CD4-positive, alpha-beta T cell treated with Interleukin-17A for 1 hour (primary cell): Measurements from ENCODE around the gene CBL.

ENCODE experiments used
- DNase-seq: peaks from one replicate; pipeline ENCODE4 v3.0.0-alpha.2; 2020

Gene CBL

DNA sequence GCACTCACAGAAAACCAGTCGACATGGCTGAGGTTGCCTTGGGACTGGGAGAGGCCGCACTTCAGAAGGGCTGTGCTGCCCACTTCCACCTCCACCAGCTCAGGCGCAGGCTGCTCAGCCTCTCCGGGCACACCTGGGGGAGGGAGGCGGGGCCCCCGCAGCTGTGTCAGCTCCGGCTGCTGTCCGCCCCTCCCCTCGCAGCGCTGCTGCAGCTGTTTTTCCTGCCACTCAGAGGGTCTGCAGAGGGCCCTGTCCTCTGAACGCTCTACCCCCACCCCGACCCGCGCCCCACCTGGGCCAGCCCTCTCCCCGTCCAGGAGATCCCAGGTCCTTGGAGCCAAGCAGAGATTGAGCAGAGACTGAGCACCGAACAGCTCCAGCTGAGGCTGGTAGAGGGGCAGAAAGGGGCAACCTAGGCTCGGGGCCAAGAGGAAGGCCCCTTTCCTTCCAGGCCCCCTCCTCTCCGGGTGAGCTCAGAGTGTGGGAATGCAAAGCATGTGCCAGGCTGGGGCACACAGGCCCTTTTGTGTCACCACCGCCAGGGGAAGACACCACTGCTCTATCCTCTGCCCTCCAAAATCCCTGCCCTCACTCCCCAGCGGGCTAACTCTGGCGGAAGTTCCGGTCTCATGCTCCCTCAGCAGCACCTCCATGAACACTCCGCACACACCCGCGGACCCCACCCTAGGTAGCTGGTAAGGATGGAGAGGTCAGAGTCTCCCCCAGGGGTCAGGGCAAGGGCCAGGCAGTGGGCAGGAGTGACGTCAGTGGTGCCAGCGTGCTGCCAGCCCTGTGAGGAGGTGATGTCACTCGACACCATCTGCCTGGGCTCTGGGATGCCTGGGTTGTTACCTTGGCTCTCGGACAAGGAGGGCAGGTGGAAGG lies 109.2 kb downstream of the CBL start:
- DNase-seq = peak; percentile 54

GRCh38 chr11:119316016-119316728 lies 110.0 kb downstream of the CBL start:
- no peak for DNase-seq

GRCh38 chr11:119316729-119317591 lies 110.8 kb downstream of the CBL start, which contains the start of gene MCAM:
Gene MCAM (minus strand): TSS chr11:119317130. CDS start chr11:119317101, 29 bp downstream.
- DNase-seq = no peak

DNA sequence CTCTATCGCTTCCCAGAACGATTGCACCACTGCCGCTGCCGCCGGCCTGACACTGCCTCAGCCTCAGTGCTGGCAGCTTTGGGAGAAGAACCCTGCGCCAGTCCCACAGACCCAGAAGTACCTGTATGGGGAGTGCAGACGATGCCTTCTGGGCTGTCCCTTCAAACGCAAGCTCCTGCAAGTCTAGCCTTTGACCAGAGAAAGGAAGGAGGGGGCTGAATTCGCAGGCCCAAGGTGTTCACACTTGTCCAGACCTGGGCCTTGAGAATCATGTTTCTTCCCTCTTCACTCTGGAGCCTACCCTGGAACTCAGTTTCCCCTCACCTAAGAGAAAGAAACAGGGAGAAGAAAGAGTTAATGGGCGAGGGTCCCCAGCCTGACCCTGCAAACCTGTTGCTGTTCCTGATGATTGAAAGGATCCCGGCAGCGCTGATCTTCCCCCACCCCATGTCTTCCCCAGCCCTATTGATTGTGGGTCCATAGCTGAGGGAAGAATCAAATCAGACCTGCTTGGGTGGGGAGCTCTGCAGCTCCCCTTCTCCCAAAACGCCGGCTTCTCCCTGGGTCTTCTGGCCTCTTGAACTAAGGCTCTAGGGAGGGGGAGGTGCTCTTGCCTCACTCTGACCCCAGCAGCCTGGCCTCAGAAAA lies 111.6 kb downstream of the CBL start:
- no peak for DNase-seq

DNA sequence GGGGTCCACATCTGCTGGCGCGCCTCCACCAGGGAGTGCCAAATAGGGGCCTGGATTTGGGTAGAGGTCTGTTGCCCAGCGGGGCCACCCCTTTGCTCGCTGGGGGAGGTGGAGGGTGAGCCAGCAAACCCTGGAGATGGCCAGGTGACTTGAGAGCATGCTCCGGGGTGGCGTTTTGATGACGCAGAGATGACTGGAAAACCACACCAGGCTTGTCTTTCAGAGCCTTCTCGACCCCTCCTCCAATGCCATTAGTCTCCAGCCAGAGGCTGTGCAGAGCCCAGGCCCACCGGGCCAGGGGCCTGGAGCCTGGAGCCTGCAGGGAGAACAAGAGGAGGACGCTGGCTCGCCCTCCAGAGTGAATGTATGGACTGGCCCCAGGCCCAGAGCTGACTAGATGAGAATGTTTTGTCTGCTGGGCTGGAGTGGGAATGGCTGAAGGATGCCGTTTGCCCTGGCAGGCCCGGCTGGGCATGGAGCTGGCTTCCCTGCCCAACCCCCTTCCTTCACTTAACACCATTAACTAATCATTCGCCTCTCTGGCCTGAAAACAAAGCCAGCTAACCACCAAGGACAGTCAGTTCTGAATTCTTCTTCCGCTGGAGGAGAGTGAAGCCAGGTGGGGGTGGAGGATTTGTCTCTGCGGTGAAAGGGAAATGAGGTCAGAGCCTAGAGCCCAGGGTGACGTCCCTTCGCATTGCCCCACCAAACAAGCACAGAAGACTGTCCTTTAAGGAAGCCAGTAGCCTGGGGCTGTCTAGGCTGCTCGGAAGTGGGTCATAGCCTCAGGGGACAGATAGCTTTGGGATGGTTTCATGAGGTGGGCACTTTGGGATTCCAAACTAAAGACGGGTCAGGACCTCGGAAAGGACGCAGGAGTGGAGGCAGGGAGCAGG lies 112.3 kb downstream of the CBL start:
- DNase-seq = peak; percentile 61

DNA sequence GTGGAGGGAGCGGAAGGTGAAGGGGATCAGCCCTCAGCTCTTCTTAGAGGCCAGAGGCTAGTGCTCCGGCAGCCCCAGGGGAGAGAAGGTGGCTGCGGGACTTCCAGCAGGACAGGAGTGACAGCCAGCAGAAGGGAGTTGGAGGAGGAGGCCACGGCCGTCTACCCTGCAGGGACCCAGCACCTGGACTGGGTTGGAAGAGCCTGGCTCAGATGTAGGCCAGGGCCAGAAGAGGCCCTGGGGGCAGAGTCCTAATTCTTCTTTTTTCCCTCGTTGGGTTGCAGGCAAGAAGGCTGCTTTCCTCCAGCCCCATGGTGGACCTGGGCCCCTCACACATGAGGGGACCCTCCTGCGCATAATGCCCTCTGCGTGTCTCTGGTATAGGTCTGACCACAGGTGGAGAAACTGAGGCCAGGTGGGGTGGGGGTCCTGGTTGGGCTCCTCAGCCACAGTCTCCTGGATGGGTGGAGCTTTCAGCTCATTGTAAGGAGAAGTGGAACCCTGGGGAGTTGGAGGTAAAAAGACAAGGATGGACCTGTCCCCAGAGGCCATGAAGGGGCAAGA lies 113.1 kb downstream of the CBL start:
- no peak for DNase-seq

DNA sequence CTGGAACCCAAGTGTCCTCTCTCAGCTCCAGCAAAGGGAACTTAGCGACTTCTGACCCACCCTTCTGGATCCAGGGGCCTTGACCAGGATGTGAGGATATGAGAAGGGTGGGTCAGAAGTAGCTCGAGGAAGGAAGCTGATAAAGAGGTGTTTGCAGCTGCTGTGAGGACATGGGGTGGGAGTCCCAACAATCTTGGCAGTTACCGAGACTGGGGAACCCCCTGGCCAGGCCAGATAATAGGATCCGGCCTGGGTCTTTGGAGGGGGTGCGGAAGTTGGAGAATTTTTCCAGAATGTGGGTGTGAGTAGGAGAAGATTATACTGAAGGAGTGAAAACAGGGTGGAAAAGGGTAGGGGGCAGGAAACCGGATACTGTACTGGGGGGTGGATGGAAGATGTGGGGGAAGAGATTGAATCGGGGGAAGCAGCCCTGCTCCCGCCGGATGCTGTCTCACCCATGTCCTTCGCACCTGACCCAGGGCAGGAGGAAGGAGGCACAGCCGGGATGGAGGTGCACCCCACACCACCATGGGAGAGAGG lies 113.6 kb downstream of the CBL start:
- DNase-seq = no peak

GRCh38 chr11:119320240-119320775 lies 114.2 kb downstream of the CBL start:
- no peak for DNase-seq

DNA sequence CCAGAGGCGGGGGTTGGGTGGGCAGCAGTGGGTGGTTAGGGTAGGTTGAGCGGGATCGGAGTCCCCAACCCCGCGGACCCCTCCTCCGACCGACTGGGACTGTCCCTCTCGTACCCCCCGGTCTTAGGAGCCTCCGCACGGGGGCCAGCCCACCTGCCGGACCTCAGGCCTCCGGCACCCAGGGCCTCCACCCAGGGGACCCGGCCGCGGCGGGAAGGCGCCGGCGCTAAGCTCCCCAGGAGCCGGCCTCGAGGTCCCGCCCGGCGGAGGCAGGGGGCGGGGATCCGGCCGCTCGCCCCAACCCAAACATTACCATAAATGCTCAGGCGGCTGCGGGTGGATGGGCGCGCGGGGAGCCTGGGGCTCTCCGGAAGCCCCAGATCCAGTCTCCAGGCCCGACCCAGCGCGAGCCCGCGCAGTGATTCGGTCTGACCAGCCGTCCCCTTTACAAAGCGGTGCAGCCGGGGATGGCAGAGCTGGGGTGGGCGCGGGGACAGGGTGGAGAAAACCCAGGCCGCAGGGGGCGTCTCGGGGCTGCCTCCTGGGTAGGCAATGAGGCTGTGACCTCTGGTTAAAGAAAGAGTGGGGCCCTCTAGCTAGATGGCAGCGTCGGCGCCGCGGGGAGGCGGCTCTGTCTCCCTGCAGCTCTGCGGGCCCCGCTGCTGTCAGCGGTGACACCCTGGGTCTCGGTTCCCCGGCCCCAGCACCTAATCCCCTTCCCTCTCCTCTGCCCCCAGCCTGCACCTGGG lies 114.8 kb downstream of the CBL start:
- DNase-seq = peak; percentile 45

GRCh38 chr11:119322360-119322739 lies 116.2 kb downstream of the CBL start:
- DNase-seq = no peak

DNA sequence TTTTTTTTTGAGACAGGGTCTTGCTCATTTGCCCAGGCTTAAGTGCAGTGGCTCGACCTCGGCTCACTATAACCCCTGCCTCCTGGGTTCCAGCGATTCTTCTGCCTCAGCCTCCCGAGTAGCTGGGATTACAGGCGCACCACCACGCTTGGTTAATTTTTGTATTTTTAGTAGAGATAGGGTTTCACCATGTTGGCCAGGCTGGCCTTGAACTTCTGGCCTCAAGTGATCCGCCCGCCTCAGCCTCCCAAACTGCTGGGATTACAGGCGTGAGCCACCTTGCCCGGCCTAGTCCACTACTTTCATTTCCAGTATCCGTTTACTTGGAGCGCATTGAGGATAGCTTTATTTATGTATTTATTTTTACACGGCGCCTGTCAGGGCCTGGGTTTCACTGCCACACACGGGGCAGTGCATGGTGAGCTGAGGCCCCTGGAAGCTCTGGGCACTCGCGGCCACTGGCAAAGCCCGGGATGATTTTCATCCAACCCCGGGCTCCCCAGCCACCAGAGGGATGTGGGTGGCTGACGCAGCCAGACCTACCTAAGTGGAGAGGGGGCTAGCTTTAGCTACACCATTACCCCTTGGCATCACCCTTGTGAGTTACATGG lies 116.9 kb downstream of the CBL start:
- DNase-seq = no peak

- peak; percentile 81 for DNase-seq
These were observed 117.4 kb downstream of the CBL start for GRCh38 chr11:119323532-119324033.

DNA sequence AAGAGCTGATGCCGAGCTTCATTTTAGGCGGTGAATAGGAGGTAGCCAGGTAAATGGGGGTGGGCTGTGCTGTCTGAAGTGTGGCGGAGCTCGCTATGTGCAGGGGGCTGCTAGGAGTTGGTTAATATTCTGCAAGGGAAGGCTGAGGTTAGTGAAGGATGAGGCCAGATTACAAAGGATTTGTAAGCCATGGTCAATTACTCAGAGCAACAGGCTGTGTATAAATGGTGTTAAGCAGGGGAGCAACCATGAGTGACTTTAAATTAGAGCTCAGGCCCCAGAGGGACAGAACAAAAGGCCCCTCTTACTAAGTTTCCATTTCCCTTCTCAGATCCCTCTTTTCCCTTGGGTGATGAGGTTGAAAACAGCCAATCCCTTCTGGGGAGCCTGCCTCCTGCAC lies 118.0 kb downstream of the CBL start:
- DNase-seq = no peak

DNA sequence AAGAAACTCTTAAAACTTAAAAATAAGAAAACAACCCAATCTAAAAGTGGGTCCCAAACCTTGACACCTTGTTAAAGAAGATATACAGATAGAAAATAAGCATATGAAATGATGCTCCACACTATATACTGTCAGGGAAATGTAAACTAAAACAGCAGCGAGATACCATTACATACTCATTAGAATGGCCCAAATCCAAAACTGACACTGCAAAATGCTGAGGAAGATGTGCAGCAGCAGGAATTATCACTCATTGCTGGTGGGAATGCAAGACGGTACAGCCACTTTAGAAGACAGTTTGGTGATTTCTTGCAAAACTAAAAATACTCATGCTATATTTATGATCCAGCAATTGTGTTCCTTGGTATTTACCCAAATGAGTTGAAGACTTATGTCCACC lies 123.2 kb downstream of the CBL start:
- DNase-seq = no peak

- no peak for DNase-seq
These were observed 124.1 kb downstream of the CBL start for GRCh38 chr11:119330237-119330636.

GRCh38 chr11:119332111-119332765 lies 126.1 kb downstream of the CBL start:
- no peak for DNase-seq

GRCh38 chr11:119334174-119334930 lies 128.2 kb downstream of the CBL start, which contains the start of gene RNF26:
Gene RNF26 (plus strand): TSS chr11:119334527. CDS start chr11:119335123, 596 bp downstream.
- DNase-seq = peak; percentile 98
